Stomach (tissue), 9 donors: ENCODE data around the gene E2F7. TPM values are rescaled to one million over a fixed set of nuclear protein-coding genes. Genes with fewer than 3 reads are reported as not detected.
A peak's percentile ranks its signal among the peaks of the same experiment; 100 is the strongest.

Experiments used
- DNase-seq, 2 donors: peaks; one replicate each; pipeline versions ENCODE4 v3.0.0 to v3.0.0-alpha.2; 2013 to 2019
- H3K27ac ChIP-seq, 5 donors: fragments of 200-600 bp in 4 of 5; sonication (generic) in 4 of 5; one replicate each; pipeline ENCODE4 v1.5.1; 2013 to 2019; ENCODE audit warnings: mild to moderate bottlenecking in 1 of 5, moderate library complexity in 1 of 5
- H3K27me3 ChIP-seq, 3 donors: fragments of 200-600 bp; sonication (generic); one replicate each; pipeline ENCODE4 v1.5.1; 2017 to 2019; ENCODE audit warnings: mixed run types in 1 of 3
- H3K36me3 ChIP-seq, 4 donors: fragments of 200-600 bp; sonication (generic); 1 replicate in 3 of 4; 2 replicates in 1 of 4; pipeline ENCODE4 v1.5.1; 2016 to 2019
- H3K4me1 ChIP-seq, 4 donors: fragments of 200-600 bp; sonication (generic); one replicate each; pipeline ENCODE4 v1.5.1; 2016 to 2019
- H3K4me3 ChIP-seq, 4 donors: fragments of 200-600 bp; sonication (generic) in 3 of 4; one replicate each; pipeline ENCODE4 v1.5.1; 2016 to 2019; ENCODE audit warnings: mild to moderate bottlenecking in 1 of 4
- H3K9me3 ChIP-seq, 4 donors: fragments of 200-600 bp; sonication (generic); one replicate each; pipeline ENCODE4 v1.5.1; 2016 to 2019
- EP300 ChIP-seq: sonication (generic); formaldehyde crosslinking; IDR thresholded peaks from one replicate; pipeline ENCODE4 v1.6.1; 2017; ENCODE audit warnings: antibody characterized with exemption
- POLR2A ChIP-seq, 4 donors: fragments of 450-650 bp; IDR thresholded peaks; one replicate each; pipeline ENCODE4 v1.6.1; 2016; ENCODE audit warnings: antibody characterized with exemption in 4 of 4, control low read depth in 2 of 4, mild to moderate bottlenecking in 1 of 4, moderate library complexity in 1 of 4
- POLR2AphosphoS5 ChIP-seq, 3 donors: sonication (generic); formaldehyde crosslinking; IDR thresholded peaks; one replicate each; pipeline ENCODE4 v1.6.1; 2016; ENCODE audit warnings: antibody characterized with exemption in 3 of 3
- WGBS, 5 donors: extraction: QIAGEN DNeasy Blood & Tissue Kit in 3 of 5; methylation state at CpG; one replicate each; pipeline versions ENCODE4 v1.1.5 to v1.1.7; 2013 to 2018; 5-methylcytosine and 5-hydroxymethylcytosine counted together
- intact Hi-C: fragments of 100-400 bp; cut with DNase I; formaldehyde crosslinking; loops from one replicate; pipeline ENCODE4 v1.15.1; 2023; ENCODE audit warnings: low total_unique reads
- polyA plus RNA-seq, 3 donors: library from polyadenylated mRNA; stranded (reverse); fragments of 200-250 nt; gene quantifications; one replicate each; pipeline ENCODE4 v1.2.3, GENCODE V29; 2013
- total RNA-seq, 5 donors: library from RNA; depleted of rRNA; stranded (reverse); fragments of >200 nt; gene quantifications; one replicate each; pipeline versions ENCODE4 v1.1.0 to v1.2.3, GENCODE V29; 2014 to 2016
- TF ChIP-seq, protein P1 (sequence below), 7 experiments: fragments of 450-650 bp in 4 of 7; fragments of 200-600 bp in 3 of 7; sonication (generic) in 3 of 7; IDR thresholded peaks; one replicate each; pipeline ENCODE4 v1.5.1; 2016 to 2019; ENCODE audit warnings: antibody characterized with exemption in 7 of 7, control low read depth in 2 of 7, mild to moderate bottlenecking in 1 of 7
- donor health status: healthy with polysubstance abuse.
- donor health status: Bipolar disorder and iron deficiency.
- donor health status: healthy.

E2F7 gene
- total and polyA plus RNA-seq, 8 donors, result 0.31 to 7.7 (median 0.75) TPM; not detected in 1

DNA sequence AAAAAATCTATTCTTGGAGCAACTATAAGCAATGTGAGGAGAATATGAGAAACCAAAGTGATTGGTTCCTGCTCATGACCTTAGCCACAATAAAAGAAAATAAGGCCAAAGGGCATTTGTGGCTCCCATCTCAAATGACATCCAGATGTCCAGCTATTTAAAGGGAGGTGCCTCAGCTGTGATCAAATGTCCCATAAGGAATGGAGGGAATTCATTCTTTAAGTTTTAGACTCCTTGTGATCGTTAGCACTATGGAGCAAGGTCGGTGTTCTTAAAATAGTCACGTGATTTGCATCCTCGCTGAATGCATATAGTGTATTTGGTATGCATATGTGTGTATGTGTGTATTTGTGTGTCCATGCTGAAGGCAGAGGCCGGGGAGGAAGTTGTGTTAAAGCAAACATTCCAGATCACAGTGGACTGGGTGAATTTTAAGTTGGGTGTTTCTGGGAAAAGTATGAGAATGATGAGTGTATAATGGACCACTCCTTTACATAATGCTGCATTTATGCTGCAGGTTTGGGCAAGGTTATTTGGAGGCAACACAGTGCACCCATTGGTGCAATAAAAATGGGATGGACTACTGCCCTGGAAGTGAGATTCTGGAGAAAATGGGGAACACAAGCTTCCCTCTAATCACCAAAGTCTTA, 5.6 kb upstream of the E2F7 start:
- DNase-seq, result no peak
- Histone ChIP-seq H3K27ac (no peak overlapping the region), H3K4me3 (no peak overlapping the region), H3K27me3 (no peaks in the 10 kb centered on the region), H3K4me1 (peaks cover 0 to 5% (median 0%) of the 10 kb centered on the region in 4 donors), H3K36me3 (no peaks in the 10 kb centered on the region), H3K9me3 (no peaks in the 10 kb centered on the region)
- TF ChIP-seq, protein P1, sequence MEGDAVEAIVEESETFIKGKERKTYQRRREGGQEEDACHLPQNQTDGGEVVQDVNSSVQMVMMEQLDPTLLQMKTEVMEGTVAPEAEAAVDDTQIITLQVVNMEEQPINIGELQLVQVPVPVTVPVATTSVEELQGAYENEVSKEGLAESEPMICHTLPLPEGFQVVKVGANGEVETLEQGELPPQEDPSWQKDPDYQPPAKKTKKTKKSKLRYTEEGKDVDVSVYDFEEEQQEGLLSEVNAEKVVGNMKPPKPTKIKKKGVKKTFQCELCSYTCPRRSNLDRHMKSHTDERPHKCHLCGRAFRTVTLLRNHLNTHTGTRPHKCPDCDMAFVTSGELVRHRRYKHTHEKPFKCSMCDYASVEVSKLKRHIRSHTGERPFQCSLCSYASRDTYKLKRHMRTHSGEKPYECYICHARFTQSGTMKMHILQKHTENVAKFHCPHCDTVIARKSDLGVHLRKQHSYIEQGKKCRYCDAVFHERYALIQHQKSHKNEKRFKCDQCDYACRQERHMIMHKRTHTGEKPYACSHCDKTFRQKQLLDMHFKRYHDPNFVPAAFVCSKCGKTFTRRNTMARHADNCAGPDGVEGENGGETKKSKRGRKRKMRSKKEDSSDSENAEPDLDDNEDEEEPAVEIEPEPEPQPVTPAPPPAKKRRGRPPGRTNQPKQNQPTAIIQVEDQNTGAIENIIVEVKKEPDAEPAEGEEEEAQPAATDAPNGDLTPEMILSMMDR (IDR thresholded peaks at IDR 0.05), result no peak
- TF ChIP-seq POLR2A (IDR thresholded peaks at IDR 0.05) (no peak), POLR2AphosphoS5 (IDR thresholded peaks at IDR 0.05) (no peak), EP300 (no peak)
- intact Hi-C loops, result no loop called here
- WGBS, 5 donors, result 84 to 90% (median 89%) methylated on average over 5 of the region's 5 CpGs

- Histone ChIP-seq H3K4me1 (peaks cover 0 to 7% (median under 1%) of the 10 kb centered on the region in 4 donors), H3K27me3 (no peaks in the 10 kb centered on the region), H3K36me3 (no peaks in the 10 kb centered on the region), H3K27ac (no peak overlapping the region), H3K4me3 (no peak overlapping the region), H3K9me3 (no peaks in the 10 kb centered on the region)
- WGBS, 5 donors, result 66 to 89% (median 77%) methylated on average over 3 of the region's 3 CpGs
- TF ChIP-seq POLR2A (IDR thresholded peaks at IDR 0.05) (no peak), POLR2AphosphoS5 (IDR thresholded peaks at IDR 0.05) (no peak), EP300 (no peak)
- TF ChIP-seq, protein P1 (IDR thresholded peaks at IDR 0.05), result no peak
- intact Hi-C loops, result no loop called here
- no peak for DNase-seq
These were observed 5.0 kb upstream of the E2F7 start for GRCh38 chr12:77070382-77070781.

- WGBS, 5 donors, result 1 to 3% (median 1%) methylated on average over 17 to 24 of the region's 24 CpGs
- no peaks in the 10 kb centered on the region for H3K36me3 ChIP-seq
- no peak for DNase-seq
- intact Hi-C loops, result no loop called here
- peak overlapping the region; percentile 71 to 89 (median 80) for H3K4me3 ChIP-seq
- H3K27me3 ChIP-seq, result peaks cover 0 to 14% (median 4%) of the 10 kb centered on the region in 3 donors
- H3K4me1 ChIP-seq, result peaks cover 5 to 28% (median 18%) of the 10 kb centered on the region in 4 donors
- no peaks in the 10 kb centered on the region for H3K9me3 ChIP-seq
- peak overlapping the region in 3 of 5 donors; percentile 59 to 68 (median 60) for H3K27ac ChIP-seq
- TF ChIP-seq POLR2A (IDR thresholded peaks at IDR 0.05) (no peak), POLR2AphosphoS5 (IDR thresholded peaks at IDR 0.05) (no peak), EP300 (no peak)
- TF ChIP-seq, protein P1 (IDR thresholded peaks at IDR 0.05), result no peak
These were observed 441 bp downstream of the E2F7 start for GRCh38 chr12:77064896-77065360.

DNA sequence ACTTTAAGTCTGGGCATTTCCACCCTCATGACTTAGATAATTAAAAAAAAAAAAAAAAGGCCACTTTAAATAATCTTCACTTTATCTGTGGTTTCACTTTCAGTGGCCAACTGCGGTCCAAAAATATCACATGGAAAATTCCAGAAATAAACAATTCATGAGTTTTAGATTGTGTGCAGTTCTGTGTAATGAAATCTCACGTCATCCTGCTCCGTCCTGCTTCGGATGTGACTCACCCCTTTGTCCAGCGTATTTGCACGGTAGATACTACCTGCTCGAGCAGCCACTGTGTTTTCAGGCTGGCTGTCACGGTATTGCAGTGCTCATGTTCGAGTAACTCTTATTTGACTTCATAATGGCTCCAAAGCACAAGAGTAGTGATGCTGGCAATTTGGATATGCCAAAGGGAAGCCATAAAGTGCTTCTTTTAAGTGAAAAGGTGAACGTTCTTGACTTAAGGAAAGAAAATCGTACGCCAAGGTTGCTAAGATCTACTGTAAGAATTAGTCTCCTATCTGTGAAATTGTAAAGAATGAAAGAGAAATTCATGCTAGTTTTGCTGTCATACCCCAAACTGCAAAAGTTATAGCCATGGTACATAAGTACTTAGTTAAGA, 2.4 kb downstream of the E2F7 start:
- Histone ChIP-seq H3K36me3 (no peaks in the 10 kb centered on the region), H3K9me3 (no peaks in the 10 kb centered on the region), H3K27me3 (peaks cover 0 to 14% (median 4%) of the 10 kb centered on the region in 3 donors), H3K4me1 (peaks cover 5 to 28% (median 18%) of the 10 kb centered on the region in 4 donors), H3K27ac (no peak overlapping the region), H3K4me3 (peak overlapping the region in 3 of 4 donors; percentile 7 to 24 (median 17))
- intact Hi-C loops, result no loop called here
- TF ChIP-seq, protein P1 (IDR thresholded peaks at IDR 0.05), result no peak
- peak in 1 of 3 donors; percentile 51 for TF ChIP-seq POLR2AphosphoS5 (IDR thresholded peaks at IDR 0.05)
- TF ChIP-seq POLR2A (IDR thresholded peaks at IDR 0.05), result no peak
- TF ChIP-seq EP300, result no peak
- WGBS, 5 donors, result 25 to 50% (median 41%) methylated on average over 12 of the region's 12 CpGs
- peak; percentile 54 to 80 for DNase-seq
